ENCODE measurements around the gene FRA10AC1. TPM values are rescaled to one million over a fixed set of nuclear protein-coding genes. Genes with fewer than 3 reads are reported as not detected.
A peak's percentile ranks its signal among the peaks of the same experiment; 100 is the strongest.

Gene FRA10AC1
- total RNA-seq, 1 donor from 2014 or later: 21.9 TPM

- H3K27ac Mint-ChIP-seq: no peak overlapping the region
- H3K4me1 Mint-ChIP-seq (ENCODE audit: low read depth): no peaks in the 10 kb centered on the region
- no peaks in the 10 kb centered on the region for H3K27me3 Mint-ChIP-seq
- no peak overlapping the region for H3K4me3 Mint-ChIP-seq (ENCODE audit: low read depth)
- peaks cover 4% of the 10 kb centered on the region for H3K36me3 Mint-ChIP-seq (ENCODE audit: insufficient read depth)
- no peaks in the 10 kb centered on the region for H3K9me3 Mint-ChIP-seq (ENCODE audit: low read depth)
- TF ChIP-seq, protein P1, sequence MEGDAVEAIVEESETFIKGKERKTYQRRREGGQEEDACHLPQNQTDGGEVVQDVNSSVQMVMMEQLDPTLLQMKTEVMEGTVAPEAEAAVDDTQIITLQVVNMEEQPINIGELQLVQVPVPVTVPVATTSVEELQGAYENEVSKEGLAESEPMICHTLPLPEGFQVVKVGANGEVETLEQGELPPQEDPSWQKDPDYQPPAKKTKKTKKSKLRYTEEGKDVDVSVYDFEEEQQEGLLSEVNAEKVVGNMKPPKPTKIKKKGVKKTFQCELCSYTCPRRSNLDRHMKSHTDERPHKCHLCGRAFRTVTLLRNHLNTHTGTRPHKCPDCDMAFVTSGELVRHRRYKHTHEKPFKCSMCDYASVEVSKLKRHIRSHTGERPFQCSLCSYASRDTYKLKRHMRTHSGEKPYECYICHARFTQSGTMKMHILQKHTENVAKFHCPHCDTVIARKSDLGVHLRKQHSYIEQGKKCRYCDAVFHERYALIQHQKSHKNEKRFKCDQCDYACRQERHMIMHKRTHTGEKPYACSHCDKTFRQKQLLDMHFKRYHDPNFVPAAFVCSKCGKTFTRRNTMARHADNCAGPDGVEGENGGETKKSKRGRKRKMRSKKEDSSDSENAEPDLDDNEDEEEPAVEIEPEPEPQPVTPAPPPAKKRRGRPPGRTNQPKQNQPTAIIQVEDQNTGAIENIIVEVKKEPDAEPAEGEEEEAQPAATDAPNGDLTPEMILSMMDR (IDR thresholded peaks at IDR 0.05; ENCODE audit: unreplicated experiment): no peak
- no peak for DNase-seq (ENCODE audit: low spot score, unreplicated experiment)
Observed at GRCh38 chr10:93687737-93688136, 14.7 kb downstream of the FRA10AC1 start.

DNA sequence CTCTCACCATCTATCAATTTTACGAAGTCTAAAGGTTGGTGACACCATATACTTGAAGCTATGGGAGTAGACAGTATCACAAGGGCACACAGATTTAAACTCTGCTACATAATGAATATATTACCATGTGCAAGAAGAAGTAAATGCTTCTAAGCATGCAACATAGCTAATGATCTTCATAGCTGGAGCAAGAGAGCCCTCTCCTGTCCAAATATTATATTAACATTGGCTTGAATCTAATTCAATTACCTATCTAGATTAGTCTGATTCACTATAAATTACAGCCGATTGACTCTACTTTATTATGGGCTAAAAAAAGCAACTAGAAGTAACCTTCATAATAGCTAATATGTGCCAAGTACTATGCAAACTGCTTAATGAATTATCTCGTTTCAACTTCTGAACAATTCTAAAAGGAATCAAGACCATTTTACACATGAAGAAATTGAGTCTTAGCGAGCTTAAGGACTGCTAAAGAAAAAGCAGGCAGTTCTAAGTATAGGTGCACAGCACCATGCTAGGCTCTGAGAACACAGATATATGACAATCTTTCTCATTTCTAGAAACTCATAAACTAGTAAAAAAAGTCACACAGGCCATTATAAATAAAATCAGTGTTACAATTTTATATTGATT lies 21.9 kb downstream of the FRA10AC1 start:
- peaks cover 5% of the 10 kb centered on the region for H3K36me3 Mint-ChIP-seq (ENCODE audit: insufficient read depth)
- no peak for DNase-seq (ENCODE audit: low spot score, unreplicated experiment)
- no peak overlapping the region for H3K4me3 Mint-ChIP-seq (ENCODE audit: low read depth)
- no peaks in the 10 kb centered on the region for H3K4me1 Mint-ChIP-seq (ENCODE audit: low read depth)
- H3K27me3 Mint-ChIP-seq: no peaks in the 10 kb centered on the region
- TF ChIP-seq, protein P1 (IDR thresholded peaks at IDR 0.05; ENCODE audit: unreplicated experiment): peak; percentile 61
- no peaks in the 10 kb centered on the region for H3K9me3 Mint-ChIP-seq (ENCODE audit: low read depth)
- H3K27ac Mint-ChIP-seq: no peak overlapping the region

DNA sequence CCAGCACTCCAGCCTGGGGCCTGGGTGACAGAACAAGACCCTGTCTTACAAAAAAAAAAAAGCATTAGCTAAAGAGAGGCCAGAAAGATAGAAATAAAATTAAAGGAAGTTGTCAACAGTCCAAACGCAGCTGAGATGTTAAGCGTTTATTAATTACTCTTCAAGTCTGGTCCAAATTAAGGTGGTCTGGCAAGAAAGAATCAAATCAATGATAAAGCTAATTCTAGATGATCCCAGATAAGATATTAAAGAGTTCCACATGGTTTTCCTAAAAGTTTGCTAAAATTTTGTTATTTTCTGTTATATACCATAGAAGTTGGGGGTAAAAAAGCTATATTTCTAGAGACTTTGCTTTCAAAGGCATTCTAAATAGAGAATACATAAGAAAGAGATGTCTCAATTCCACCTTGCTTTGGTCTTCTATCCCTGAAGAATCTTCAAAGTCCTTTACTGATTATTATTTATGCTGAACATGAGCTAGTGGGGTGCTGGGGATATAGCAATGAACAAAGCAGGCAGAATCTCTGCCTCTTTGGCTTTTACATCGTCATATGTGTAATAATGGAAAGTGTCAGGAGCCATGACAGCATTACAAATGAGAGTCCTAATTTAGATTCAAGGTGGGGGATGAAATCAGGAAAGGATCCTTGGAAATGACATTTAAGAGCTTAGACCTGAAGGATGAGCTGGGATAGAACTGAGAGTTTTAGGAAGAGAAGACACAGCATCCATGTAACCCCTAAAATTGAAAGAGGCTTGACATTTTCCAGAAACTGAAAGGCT lies 23.4 kb downstream of the FRA10AC1 start:
- TF ChIP-seq, protein P1 (IDR thresholded peaks at IDR 0.05; ENCODE audit: unreplicated experiment): no peak
- DNase-seq (ENCODE audit: low spot score, unreplicated experiment): no peak
- Mint-ChIP-seq H3K9me3 (ENCODE audit: low read depth) (no peaks in the 10 kb centered on the region), H3K27ac (no peak overlapping the region), H3K4me3 (ENCODE audit: low read depth) (no peak overlapping the region), H3K36me3 (ENCODE audit: insufficient read depth) (peaks cover 5% of the 10 kb centered on the region), H3K4me1 (ENCODE audit: low read depth) (no peaks in the 10 kb centered on the region), H3K27me3 (no peaks in the 10 kb centered on the region)

GRCh38 chr10:93678386-93678785 lies 24.0 kb downstream of the FRA10AC1 start:
- TF ChIP-seq, protein P1 (IDR thresholded peaks at IDR 0.05; ENCODE audit: unreplicated experiment): no peak
- Mint-ChIP-seq H3K4me3 (ENCODE audit: low read depth) (no peak overlapping the region), H3K27me3 (no peaks in the 10 kb centered on the region), H3K9me3 (ENCODE audit: low read depth) (no peaks in the 10 kb centered on the region), H3K27ac (no peak overlapping the region), H3K36me3 (ENCODE audit: insufficient read depth) (peaks cover 5% of the 10 kb centered on the region), H3K4me1 (ENCODE audit: low read depth) (no peaks in the 10 kb centered on the region)
- DNase-seq (ENCODE audit: low spot score, unreplicated experiment): no peak

GRCh38 chr10:93673791-93674190 lies 28.6 kb downstream of the FRA10AC1 start:
- Mint-ChIP-seq H3K4me1 (ENCODE audit: low read depth) (peaks cover 8% of the 10 kb centered on the region), H3K27me3 (no peaks in the 10 kb centered on the region), H3K36me3 (ENCODE audit: insufficient read depth) (peaks cover 9% of the 10 kb centered on the region), H3K9me3 (ENCODE audit: low read depth) (no peaks in the 10 kb centered on the region), H3K27ac (no peak overlapping the region), H3K4me3 (ENCODE audit: low read depth) (no peak overlapping the region)
- TF ChIP-seq, protein P1 (IDR thresholded peaks at IDR 0.05; ENCODE audit: unreplicated experiment): no peak
- DNase-seq (ENCODE audit: low spot score, unreplicated experiment): no peak
